ENCODE results near the gene SSC5D.

- TF ChIP-seq FOXK2 (IDR thresholded peaks at IDR 0.05) (no peak), FOXM1 (IDR thresholded peaks at IDR 0.05; ENCODE audit: borderline replicate concordance) (no peak), SUZ12 (IDR thresholded peaks at IDR 0.05) (no peak), NFRKB (IDR thresholded peaks at IDR 0.05) (no peak), SP1 (IDR thresholded peaks at IDR 0.05) (no peak), TARDBP (IDR thresholded peaks at IDR 0.05) (no peak), ZNF384 (IDR thresholded peaks at IDR 0.05) (no peak), FOXA1 (IDR thresholded peaks at IDR 0.05) (no peak), ARNT (IDR thresholded peaks at IDR 0.05) (no peak), ELF4 (IDR thresholded peaks at IDR 0.05) (no peak), BHLHE40 (IDR thresholded peaks at IDR 0.05; ENCODE audit: borderline replicate concordance) (no peak)
These were observed 56.7 kb downstream of the SSC5D start for GRCh38 chr19:55544776-55545439.

All from HEK293T (cell line).